ENCODE data around the gene LAMA2. TPM values are rescaled to one million over a fixed set of nuclear protein-coding genes. Genes with fewer than 3 reads are reported as not detected.

Gene LAMA2
- total and polyA plus RNA-seq, 2 of the 13 experiments (the other 11 are each of a cell fraction or from before 2014, with no cell fraction given) = 0.11 to 0.28 TPM

DNA sequence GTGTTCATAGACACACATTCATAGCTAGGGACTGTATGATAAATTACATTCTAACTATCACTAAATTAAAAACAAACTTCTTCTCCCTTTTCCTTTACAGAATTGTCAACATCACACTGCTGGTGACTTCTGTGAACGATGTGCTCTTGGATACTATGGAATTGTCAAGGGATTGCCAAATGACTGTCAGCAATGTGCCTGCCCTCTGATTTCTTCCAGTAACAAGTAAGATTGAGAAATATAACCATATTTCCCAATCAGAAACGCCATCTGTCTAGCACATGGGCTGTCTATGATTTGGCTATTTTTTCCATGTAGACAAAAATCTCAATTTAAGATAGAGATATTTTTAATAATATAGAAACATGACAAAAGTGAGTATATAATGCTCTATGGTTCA, 459.3 kb downstream of the LAMA2 start:
- POLR2A ChIA-PET = no interaction called here
- WGBS (ENCODE audit: low lambda C conversion rate) = 0% methylated on average over 2 of the region's 2 CpGs
- FAIRE-seq = no peak

More for the DNA sequence above, 459.3 kb downstream of the LAMA2 start:
- intact Hi-C loops (cut with micrococcal nuclease; ENCODE audit: unreplicated experiment) = no loop called here
- Histone ChIP-seq H3K27me3 (ENCODE audit: control insufficient read depth in 1 of 2, insufficient read depth in 2 of 2, low read length in 2 of 2) (no peaks in the 10 kb centered on the region), H3K79me2 (ENCODE audit: insufficient read depth, low read length) (no peaks in the 10 kb centered on the region), H3K36me3 (replicated peaks in 1 of 2; ENCODE audit: control insufficient read depth in 1 of 2, insufficient read depth in 2 of 2, low read length in 2 of 2) (no peaks in the 10 kb centered on the region), H3K4me3 (replicated peaks in 1 of 3; ENCODE audit: insufficient read depth in 1 of 3, low read depth in 2 of 3, low read length in 3 of 3) (no peak overlapping the region), H3K4me1 (ENCODE audit: insufficient read depth, low read length) (no peaks in the 10 kb centered on the region), H3K9me3 (ENCODE audit: low read length) (no peaks in the 10 kb centered on the region), H3K4me2 (ENCODE audit: low read depth, low read length) (no peak overlapping the region), H4K20me1 (ENCODE audit: insufficient read depth, low read length) (no peaks in the 10 kb centered on the region), H2AFZ (ENCODE audit: low read length) (no peak overlapping the region), H3K9ac (ENCODE audit: insufficient read depth, low read depth, low read length) (no peak overlapping the region), H3K27ac (ENCODE audit: extremely low read length, insufficient read depth, low read length) (no peak overlapping the region)
- DNase-seq (ENCODE audit: low spot score) = no peak
- BruUV-seq (replicated peaks) = no TSS peak
- in situ Hi-C loops (cut with HindIII; ENCODE audit: extremely low pct_ligation_motif_present, low pct_unique_long_range_greater_than_20kb) = no loop called here
- TF ChIP-seq TEAD3 (CRISPR knock-in tag; optimal IDR thresholded peaks at IDR 0.05; ENCODE audit: borderline replicate concordance) = no peak
- no peak for TF ChIP-seq MZF1 (CRISPR knock-in tag; IDR thresholded peaks at IDR 0.05; ENCODE audit: borderline replicate concordance)
- TF ChIP-seq, protein P1, sequence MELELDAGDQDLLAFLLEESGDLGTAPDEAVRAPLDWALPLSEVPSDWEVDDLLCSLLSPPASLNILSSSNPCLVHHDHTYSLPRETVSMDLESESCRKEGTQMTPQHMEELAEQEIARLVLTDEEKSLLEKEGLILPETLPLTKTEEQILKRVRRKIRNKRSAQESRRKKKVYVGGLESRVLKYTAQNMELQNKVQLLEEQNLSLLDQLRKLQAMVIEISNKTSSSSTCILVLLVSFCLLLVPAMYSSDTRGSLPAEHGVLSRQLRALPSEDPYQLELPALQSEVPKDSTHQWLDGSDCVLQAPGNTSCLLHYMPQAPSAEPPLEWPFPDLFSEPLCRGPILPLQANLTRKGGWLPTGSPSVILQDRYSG (CRISPR knock-in tag; IDR thresholded peaks at IDR 0.05) = no peak
- TF ChIP-seq TCF7L2 (IDR thresholded peaks at IDR 0.05; ENCODE audit: low read depth, low read length) = no peak
- no peak for TF ChIP-seq BRCA1 (CRISPR knock-in tag; IDR thresholded peaks at IDR 0.05)
- TF ChIP-seq ZNF354B (CRISPR knock-in tag; IDR thresholded peaks at IDR 0.05) = no peak
- TF ChIP-seq, protein P2, sequence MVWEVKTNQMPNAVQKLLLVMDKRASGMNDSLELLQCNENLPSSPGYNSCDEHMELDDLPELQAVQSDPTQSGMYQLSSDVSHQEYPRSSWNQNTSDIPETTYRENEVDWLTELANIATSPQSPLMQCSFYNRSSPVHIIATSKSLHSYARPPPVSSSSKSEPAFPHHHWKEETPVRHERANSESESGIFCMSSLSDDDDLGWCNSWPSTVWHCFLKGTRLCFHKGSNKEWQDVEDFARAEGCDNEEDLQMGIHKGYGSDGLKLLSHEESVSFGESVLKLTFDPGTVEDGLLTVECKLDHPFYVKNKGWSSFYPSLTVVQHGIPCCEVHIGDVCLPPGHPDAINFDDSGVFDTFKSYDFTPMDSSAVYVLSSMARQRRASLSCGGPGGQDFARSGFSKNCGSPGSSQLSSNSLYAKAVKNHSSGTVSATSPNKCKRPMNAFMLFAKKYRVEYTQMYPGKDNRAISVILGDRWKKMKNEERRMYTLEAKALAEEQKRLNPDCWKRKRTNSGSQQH (CRISPR knock-in tag; IDR thresholded peaks at IDR 0.05; ENCODE audit: low read depth) = no peak
- TF ChIP-seq, protein P3, sequence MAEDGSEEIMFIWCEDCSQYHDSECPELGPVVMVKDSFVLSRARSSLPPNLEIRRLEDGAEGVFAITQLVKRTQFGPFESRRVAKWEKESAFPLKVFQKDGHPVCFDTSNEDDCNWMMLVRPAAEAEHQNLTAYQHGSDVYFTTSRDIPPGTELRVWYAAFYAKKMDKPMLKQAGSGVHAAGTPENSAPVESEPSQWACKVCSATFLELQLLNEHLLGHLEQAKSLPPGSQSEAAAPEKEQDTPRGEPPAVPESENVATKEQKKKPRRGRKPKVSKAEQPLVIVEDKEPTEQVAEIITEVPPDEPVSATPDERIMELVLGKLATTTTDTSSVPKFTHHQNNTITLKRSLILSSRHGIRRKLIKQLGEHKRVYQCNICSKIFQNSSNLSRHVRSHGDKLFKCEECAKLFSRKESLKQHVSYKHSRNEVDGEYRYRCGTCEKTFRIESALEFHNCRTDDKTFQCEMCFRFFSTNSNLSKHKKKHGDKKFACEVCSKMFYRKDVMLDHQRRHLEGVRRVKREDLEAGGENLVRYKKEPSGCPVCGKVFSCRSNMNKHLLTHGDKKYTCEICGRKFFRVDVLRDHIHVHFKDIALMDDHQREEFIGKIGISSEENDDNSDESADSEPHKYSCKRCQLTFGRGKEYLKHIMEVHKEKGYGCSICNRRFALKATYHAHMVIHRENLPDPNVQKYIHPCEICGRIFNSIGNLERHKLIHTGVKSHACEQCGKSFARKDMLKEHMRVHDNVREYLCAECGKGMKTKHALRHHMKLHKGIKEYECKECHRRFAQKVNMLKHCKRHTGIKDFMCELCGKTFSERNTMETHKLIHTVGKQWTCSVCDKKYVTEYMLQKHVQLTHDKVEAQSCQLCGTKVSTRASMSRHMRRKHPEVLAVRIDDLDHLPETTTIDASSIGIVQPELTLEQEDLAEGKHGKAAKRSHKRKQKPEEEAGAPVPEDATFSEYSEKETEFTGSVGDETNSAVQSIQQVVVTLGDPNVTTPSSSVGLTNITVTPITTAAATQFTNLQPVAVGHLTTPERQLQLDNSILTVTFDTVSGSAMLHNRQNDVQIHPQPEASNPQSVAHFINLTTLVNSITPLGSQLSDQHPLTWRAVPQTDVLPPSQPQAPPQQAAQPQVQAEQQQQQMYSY (CRISPR knock-in tag; IDR thresholded peaks at IDR 0.05) = no peak
- no peak for TF ChIP-seq ZNF768 (CRISPR knock-in tag; IDR thresholded peaks at IDR 0.05)
- TF ChIP-seq RELA (CRISPR knock-in tag; IDR thresholded peaks at IDR 0.05) = no peak
- TF ChIP-seq, protein P4, sequence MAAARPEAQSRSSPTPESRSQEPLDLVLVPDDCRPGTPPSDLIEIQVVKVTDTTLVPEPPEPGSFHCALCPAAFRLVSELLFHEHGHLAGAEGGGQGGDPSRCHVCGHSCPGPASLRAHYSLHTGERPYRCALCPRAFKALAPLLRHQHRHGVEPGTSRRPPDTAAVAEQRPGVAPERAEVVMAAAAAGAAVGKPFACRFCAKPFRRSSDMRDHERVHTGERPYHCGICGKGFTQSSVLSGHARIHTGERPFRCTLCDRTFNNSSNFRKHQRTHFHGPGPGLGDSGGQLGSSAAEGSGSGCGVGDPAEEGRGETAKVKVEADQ (CRISPR knock-in tag; IDR thresholded peaks at IDR 0.05; ENCODE audit: borderline replicate concordance) = no peak
- ATAC-seq = no peak
- CTCF ChIA-PET (ENCODE audit: low intra/inter-chr PET ratio, low total read pairs) = no interaction called here

Data from HepG2 (cell line).